Measurements from ENCODE around the gene GART. TPM values are rescaled to one million over a fixed set of nuclear protein-coding genes. Genes with fewer than 3 reads are reported as not detected.
"Not testable (repeated sequence)": the region's sequence is repeated elsewhere in the genome, so short reads cannot be mapped to it uniquely, and the experiment has no call there.

Gene GART
- total RNA-seq, 2 experiments from 2014 or later: 104 to 198 TPM

- intact Hi-C loops (cut with micrococcal nuclease; ENCODE audit: unreplicated experiment): no loop called here
- no TSS peak for BruUV-seq (replicated peaks)
- Histone ChIP-seq H4K20me1 (ENCODE audit: insufficient read depth, low read length) (no peaks in the 10 kb centered on the region), H3K9me3 (ENCODE audit: low read length) (no peaks in the 10 kb centered on the region), H3K79me2 (ENCODE audit: insufficient read depth, low read depth, low read length) (no peaks in the 10 kb centered on the region), H3K4me2 (ENCODE audit: low read length) (no peak overlapping the region), H2AFZ (ENCODE audit: low read length) (no peak overlapping the region), H3K4me1 (ENCODE audit: insufficient read depth, low read length, poor library complexity, severe bottlenecking) (peaks cover 1% of the 10 kb centered on the region), H3K36me3 (ENCODE audit: insufficient read depth, low read length) (peaks cover 10% of the 10 kb centered on the region), H3K4me3 (ENCODE audit: low read depth, low read length, poor library complexity, severe bottlenecking) (no peak overlapping the region), H3K9me2 (ENCODE audit: insufficient read depth, low read length) (no peaks in the 10 kb centered on the region), H3K27ac (ENCODE audit: low read depth, low read length, poor library complexity, severe bottlenecking) (no peak overlapping the region)
- no peak for TF ChIP-seq EZH2phosphoT487 (IDR thresholded peaks at IDR 0.05; ENCODE audit: borderline replicate concordance, low read depth, low read length)
- no peak for TF ChIP-seq CTCF (conservative IDR thresholded peaks at IDR 0.05; ENCODE audit: low read length)
- ChIA-PET CTCF (ENCODE audit: unreplicated experiment) (no interaction called here), POLR2A (no interaction called here)
- no peak for DNase-seq (ENCODE audit: low spot score)
Measured at GRCh38 chr21:33470701-33471100, 71.2 kb downstream of the GART start.

- H3K27ac ChIP-seq (ENCODE audit: low read depth, low read length, poor library complexity, severe bottlenecking); intact Hi-C loops (cut with micrococcal nuclease; ENCODE audit: unreplicated experiment); CTCF ChIA-PET (ENCODE audit: unreplicated experiment); DNase-seq (ENCODE audit: low spot score); H3K4me2 ChIP-seq (ENCODE audit: low read length); BruUV-seq (replicated peaks); H3K4me3 ChIP-seq (ENCODE audit: low read depth, low read length, poor library complexity, severe bottlenecking); H3K9me3 ChIP-seq (ENCODE audit: low read length); H3K9me2 ChIP-seq (ENCODE audit: insufficient read depth, low read length); H2AFZ ChIP-seq (ENCODE audit: low read length); H4K20me1 ChIP-seq (ENCODE audit: insufficient read depth, low read length); H3K79me2 ChIP-seq (ENCODE audit: insufficient read depth, low read depth, low read length); H3K4me1 ChIP-seq (ENCODE audit: insufficient read depth, low read length, poor library complexity, severe bottlenecking): not testable (repeated sequence)
- POLR2A ChIA-PET: interaction anchor here (0.9 to 1.0 kb wide), 2 partner anchors 11 to 134 kb away, joined by 3 read pairs; no protein-coding TSS in a partner anchor
- H3K36me3 ChIP-seq (ENCODE audit: insufficient read depth, low read length): peaks cover 18% of the 10 kb centered on the region
Measured at GRCh38 chr21:33469183-33469582, 72.7 kb downstream of the GART start.

- POLR2A ChIA-PET: interaction anchor here (0.5 to 1.5 kb wide), 7 partner anchors 12 to 878 kb away, joined by 3 to 5 read pairs (median 3); no protein-coding TSS in a partner anchor
- no peak overlapping the region for H3K4me2 ChIP-seq (ENCODE audit: low read length)
Measured at GRCh38 chr21:33461538-33462250, 80.2 kb downstream of the GART start.

More at GRCh38 chr21:33461538-33462250, 80.2 kb downstream of the GART start:
- no peak for TF ChIP-seq EZH2phosphoT487 (IDR thresholded peaks at IDR 0.05; ENCODE audit: borderline replicate concordance, low read depth, low read length)
- no peak for TF ChIP-seq CTCF (conservative IDR thresholded peaks at IDR 0.05; ENCODE audit: low read length)
- Histone ChIP-seq H3K9me2 (ENCODE audit: insufficient read depth, low read length) (no peaks in the 10 kb centered on the region), H4K20me1 (ENCODE audit: insufficient read depth, low read length) (no peaks in the 10 kb centered on the region), H3K4me1 (ENCODE audit: insufficient read depth, low read length, poor library complexity, severe bottlenecking) (peaks cover 4% of the 10 kb centered on the region), H3K4me3 (ENCODE audit: low read depth, low read length, poor library complexity, severe bottlenecking) (no peak overlapping the region), H3K79me2 (ENCODE audit: insufficient read depth, low read depth, low read length) (no peaks in the 10 kb centered on the region), H2AFZ (ENCODE audit: low read length) (no peak overlapping the region), H3K36me3 (ENCODE audit: insufficient read depth, low read length) (peaks cover 36% of the 10 kb centered on the region), H3K9me3 (ENCODE audit: low read length) (no peaks in the 10 kb centered on the region), H3K27ac (ENCODE audit: low read depth, low read length, poor library complexity, severe bottlenecking) (no peak overlapping the region)
- no peak for DNase-seq (ENCODE audit: low spot score)
- BruUV-seq (replicated peaks): no TSS peak
- CTCF ChIA-PET (ENCODE audit: unreplicated experiment): no interaction called here
- intact Hi-C loops (cut with micrococcal nuclease; ENCODE audit: unreplicated experiment): no loop called here

Measured in OCI-LY7 (cell line).